Measurements from ENCODE around the gene ARHGAP24.

ARHGAP24 gene

GRCh38 chr4:85555206-85555605 is 80.3 kb downstream of the ARHGAP24 start:
- TF ChIP-seq, protein P1, sequence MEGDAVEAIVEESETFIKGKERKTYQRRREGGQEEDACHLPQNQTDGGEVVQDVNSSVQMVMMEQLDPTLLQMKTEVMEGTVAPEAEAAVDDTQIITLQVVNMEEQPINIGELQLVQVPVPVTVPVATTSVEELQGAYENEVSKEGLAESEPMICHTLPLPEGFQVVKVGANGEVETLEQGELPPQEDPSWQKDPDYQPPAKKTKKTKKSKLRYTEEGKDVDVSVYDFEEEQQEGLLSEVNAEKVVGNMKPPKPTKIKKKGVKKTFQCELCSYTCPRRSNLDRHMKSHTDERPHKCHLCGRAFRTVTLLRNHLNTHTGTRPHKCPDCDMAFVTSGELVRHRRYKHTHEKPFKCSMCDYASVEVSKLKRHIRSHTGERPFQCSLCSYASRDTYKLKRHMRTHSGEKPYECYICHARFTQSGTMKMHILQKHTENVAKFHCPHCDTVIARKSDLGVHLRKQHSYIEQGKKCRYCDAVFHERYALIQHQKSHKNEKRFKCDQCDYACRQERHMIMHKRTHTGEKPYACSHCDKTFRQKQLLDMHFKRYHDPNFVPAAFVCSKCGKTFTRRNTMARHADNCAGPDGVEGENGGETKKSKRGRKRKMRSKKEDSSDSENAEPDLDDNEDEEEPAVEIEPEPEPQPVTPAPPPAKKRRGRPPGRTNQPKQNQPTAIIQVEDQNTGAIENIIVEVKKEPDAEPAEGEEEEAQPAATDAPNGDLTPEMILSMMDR (conservative IDR thresholded peaks at IDR 0.05; ENCODE audit: control insufficient read depth, insufficient read depth, low read depth, low read length), result no peak
- peak; percentile 61 for DNase-seq (ENCODE audit: low read depth)
- H3K4me3 ChIP-seq (ENCODE audit: control insufficient read depth, low read depth, low read length), result no peak overlapping the region

DNA sequence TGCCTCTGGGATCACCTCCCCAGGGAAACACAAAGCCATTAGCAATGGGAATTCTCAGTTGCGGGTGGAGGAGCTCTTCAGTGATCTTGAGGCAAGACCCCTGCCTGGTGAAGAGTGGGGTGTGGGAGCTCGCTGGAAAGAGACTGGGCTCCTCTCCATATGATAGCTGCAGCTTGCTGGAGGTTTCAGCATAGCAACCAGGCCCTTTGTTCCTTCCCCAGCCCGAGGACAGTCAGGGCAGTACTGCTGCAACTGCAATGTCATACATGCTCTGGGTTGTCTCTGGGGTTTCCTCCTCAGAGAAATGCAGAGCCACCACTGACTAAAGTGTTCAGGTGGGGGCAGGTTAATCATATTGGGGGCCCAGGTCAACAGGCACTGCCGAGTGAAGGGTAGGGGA is 81.3 kb downstream of the ARHGAP24 start:
- no peak for DNase-seq (ENCODE audit: low read depth)

GRCh38 chr4:85557016-85557901 is 82.3 kb downstream of the ARHGAP24 start:
- H3K4me3 ChIP-seq (ENCODE audit: control insufficient read depth, low read depth, low read length), result no peak overlapping the region
- DNase-seq (ENCODE audit: low read depth), result no peak
- TF ChIP-seq, protein P1 (conservative IDR thresholded peaks at IDR 0.05; ENCODE audit: control insufficient read depth, insufficient read depth, low read depth, low read length), result no peak

More for the DNA sequence above, 81.3 kb downstream of the ARHGAP24 start:
- no peak overlapping the region for H3K4me3 ChIP-seq (ENCODE audit: control insufficient read depth, low read depth, low read length)
- TF ChIP-seq, protein P1 (conservative IDR thresholded peaks at IDR 0.05; ENCODE audit: control insufficient read depth, insufficient read depth, low read depth, low read length), result no peak

DNA sequence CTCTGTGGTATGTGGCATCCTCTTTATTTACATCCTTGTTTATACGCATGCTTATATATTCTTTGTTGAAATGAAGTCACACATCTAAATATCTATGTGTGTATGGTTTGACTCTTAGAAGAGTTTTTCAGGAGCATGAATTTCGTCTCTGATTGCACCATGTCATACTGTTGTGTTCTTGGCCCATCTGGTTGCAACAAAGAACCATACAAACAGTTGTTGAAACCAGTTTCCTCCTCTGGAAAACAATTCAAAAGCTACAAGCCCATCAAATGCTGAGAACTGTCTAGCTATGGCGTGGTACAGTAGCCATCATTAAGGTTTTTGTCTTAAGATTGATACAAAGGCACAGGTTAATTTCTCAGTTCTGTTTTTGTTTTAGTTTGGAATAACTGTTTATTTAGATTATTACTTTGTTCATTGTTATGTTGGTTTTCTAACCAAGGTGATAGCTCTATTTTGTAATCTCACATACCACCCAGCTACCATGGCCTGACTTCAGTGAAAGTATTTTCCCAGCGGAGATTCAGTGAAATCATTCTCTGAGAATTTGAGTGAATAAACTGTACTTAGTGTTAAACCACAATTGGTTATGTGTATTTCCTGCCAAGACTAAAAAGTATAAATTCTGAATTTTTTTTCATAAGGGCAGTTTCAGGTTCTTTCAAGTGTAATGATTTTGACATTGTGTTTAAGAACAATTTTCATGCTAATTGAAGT is 91.0 kb downstream of the ARHGAP24 start:
- TF ChIP-seq, protein P1 (conservative IDR thresholded peaks at IDR 0.05; ENCODE audit: control insufficient read depth, insufficient read depth, low read depth, low read length), result no peak
- DNase-seq (ENCODE audit: low read depth), result peak; percentile 73
- no peak overlapping the region for H3K4me3 ChIP-seq (ENCODE audit: control insufficient read depth, low read depth, low read length)

DNA sequence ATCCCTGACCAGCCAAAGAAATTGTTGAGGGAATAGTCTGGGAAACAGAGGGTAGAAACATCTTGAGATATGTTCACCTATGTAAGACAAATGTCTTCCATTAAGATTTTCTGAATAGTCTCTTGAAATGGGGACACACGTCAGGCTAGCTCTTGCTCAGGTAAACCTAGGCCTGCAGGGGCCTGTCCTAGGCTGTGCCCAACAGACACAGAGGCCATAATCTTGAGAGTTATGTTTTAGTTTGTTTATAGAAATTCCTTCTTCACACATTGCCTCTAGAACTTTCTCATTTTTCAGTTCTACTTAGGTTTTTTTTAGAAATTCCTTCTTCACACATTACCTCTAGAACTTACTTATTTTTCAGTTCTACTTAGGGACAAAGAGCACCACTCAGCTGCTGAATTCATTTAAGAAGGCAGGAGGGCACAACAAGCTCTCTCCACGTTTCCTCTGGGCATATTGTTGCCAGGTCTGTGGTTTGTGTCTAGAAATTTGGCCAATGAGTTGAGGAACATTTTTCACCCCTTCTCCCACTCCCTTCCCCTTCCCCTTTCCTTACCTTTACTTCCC is 94.9 kb downstream of the ARHGAP24 start:
- TF ChIP-seq, protein P1 (conservative IDR thresholded peaks at IDR 0.05; ENCODE audit: control insufficient read depth, insufficient read depth, low read depth, low read length), result no peak
- no peak overlapping the region for H3K4me3 ChIP-seq (ENCODE audit: control insufficient read depth, low read depth, low read length)
- DNase-seq (ENCODE audit: low read depth), result no peak

GRCh38 chr4:85570388-85570787 is 95.4 kb downstream of the ARHGAP24 start:
- H3K4me3 ChIP-seq (ENCODE audit: control insufficient read depth, low read depth, low read length), result no peak overlapping the region
- no peak for DNase-seq (ENCODE audit: low read depth)
- TF ChIP-seq, protein P1 (conservative IDR thresholded peaks at IDR 0.05; ENCODE audit: control insufficient read depth, insufficient read depth, low read depth, low read length), result no peak
